Endometrial microvascular endothelial cells (primary cell): ENCODE results near the gene PDE6B. TPM values are rescaled to one million over a fixed set of nuclear protein-coding genes. Genes with fewer than 3 reads are reported as not detected.

Experiments used
- in situ Hi-C: cut with HindIII; loops from 2 replicates; pipeline ENCODE4 v1.10.0; 2017; ENCODE audit warnings: low sequenced_read_pairs, low pct_unique_long_range_greater_than_20kb; ENCODE audit errors: inconsistent ontology term
- total RNA-seq: library from RNA; depleted of rRNA; stranded (reverse); fragments of >200 nt; gene quantifications from one replicate; pipeline ENCODE4 v1.2.3, GENCODE V29; 2015; ENCODE audit errors: inconsistent ontology term

PDE6B gene
- total RNA-seq, 1 donor from 2014 or later: not detected

- in situ Hi-C loops: no loop called here
Measured at GRCh38 chr4:620201-620600, 5.2 kb upstream of the PDE6B start.

GRCh38 chr4:620851-621261 is 4.5 kb upstream of the PDE6B start:
- in situ Hi-C loops: no loop called here

GRCh38 chr4:621296-622070 is 3.9 kb upstream of the PDE6B start:
- in situ Hi-C loops: no loop called here

- in situ Hi-C loops: no loop called here
Measured at GRCh38 chr4:622071-622995, 3.0 kb upstream of the PDE6B start.

- in situ Hi-C loops: no loop called here
Measured at GRCh38 chr4:622996-623913, 2.1 kb upstream of the PDE6B start.

- in situ Hi-C loops: no loop called here
Measured at GRCh38 chr4:623914-624566, 1.3 kb upstream of the PDE6B start.

GRCh38 chr4:625631-626161 is 323 bp downstream of the PDE6B start:
- in situ Hi-C loops: no loop called here

- in situ Hi-C loops: no loop called here
Measured at GRCh38 chr4:626201-627091, 1.1 kb downstream of the PDE6B start.

- in situ Hi-C loops: no loop called here
Measured at GRCh38 chr4:627347-628125, 2.2 kb downstream of the PDE6B start.

GRCh38 chr4:628311-628741 is 3.0 kb downstream of the PDE6B start:
- in situ Hi-C loops: no loop called here

- in situ Hi-C loops: no loop called here
Measured at GRCh38 chr4:628821-629635, 3.7 kb downstream of the PDE6B start.

- in situ Hi-C loops: no loop called here
Measured at GRCh38 chr4:629636-629914, 4.2 kb downstream of the PDE6B start.

- in situ Hi-C loops: no loop called here
Measured at GRCh38 chr4:629915-630641, 4.7 kb downstream of the PDE6B start.

- in situ Hi-C loops: no loop called here
Measured at GRCh38 chr4:630656-631055, 5.3 kb downstream of the PDE6B start.

- in situ Hi-C loops: no loop called here
Measured at GRCh38 chr4:632196-632790, 6.9 kb downstream of the PDE6B start.
